ENCODE results near the gene MYO1C.

DNA sequence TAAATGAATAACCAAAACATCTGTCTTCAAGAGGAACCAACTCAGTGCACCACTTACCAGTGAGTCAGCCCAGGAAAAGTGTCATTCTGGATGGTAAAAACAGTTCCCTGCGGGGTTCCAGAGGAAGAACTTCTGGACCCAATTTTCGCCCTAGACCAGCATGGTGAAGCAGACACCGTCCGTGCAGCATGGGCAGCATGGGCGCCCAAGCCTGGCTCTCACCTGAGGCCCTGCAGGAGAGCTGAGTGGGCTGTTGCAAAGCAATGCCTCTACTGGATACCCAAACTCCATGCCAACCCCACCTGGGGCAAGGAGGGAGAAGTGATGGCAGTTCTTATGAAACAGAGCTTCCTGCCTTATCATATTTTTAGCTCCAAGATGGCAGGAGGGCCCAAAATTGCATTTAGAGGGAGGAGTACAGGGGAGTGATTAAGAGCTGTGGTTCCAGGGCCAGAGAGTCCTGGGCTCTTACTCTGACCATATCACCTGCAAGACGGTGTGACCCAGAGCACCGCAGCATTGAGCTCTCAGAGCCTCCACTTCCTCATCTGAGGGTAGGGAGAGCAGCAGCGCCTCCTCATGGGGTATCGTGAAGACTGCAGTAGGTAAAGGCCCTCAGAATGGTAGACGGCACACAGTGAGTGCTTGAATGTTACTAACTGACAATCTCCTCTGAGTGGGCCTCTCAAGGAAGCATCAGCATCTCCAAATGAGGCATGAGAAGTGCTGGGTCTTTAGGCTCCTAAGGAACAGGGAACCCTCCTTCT, 40.5 kb upstream of the MYO1C start:
- TF ChIP-seq POLR2A (IDR thresholded peaks at IDR 0.05; ENCODE audit: borderline replicate concordance, extremely low read depth, insufficient read depth, insufficient read length) (no peak), REST (IDR thresholded peaks at IDR 0.05; ENCODE audit: low read depth) (no peak), ZNF274 (IDR thresholded peaks at IDR 0.05; ENCODE audit: low read depth, low read length) (no peak), CTCF (IDR thresholded peaks at IDR 0.05 in 2 of 3, conservative IDR thresholded peaks at IDR 0.05 in 1 of 3; ENCODE audit: borderline replicate concordance in 1 of 3, insufficient read depth in 1 of 3, low read depth in 2 of 3, low read length in 2 of 3) (peak; percentile 17 to 69 (median 52); a peak in 5 of 6 replicates), EZH2 (IDR thresholded peaks at IDR 0.05) (no peak), EGR1 (IDR thresholded peaks at IDR 0.05; ENCODE audit: low read depth) (no peak), SP1 (IDR thresholded peaks at IDR 0.05; ENCODE audit: low read depth) (no peak), POLR2AphosphoS5 (IDR thresholded peaks at IDR 0.05; ENCODE audit: low read depth, low read length) (no peak), EZH2phosphoT487 (IDR thresholded peaks at IDR 0.05; ENCODE audit: borderline replicate concordance) (no peak), CEBPB (IDR thresholded peaks at IDR 0.05; ENCODE audit: low read depth) (no peak), ATF3 (IDR thresholded peaks at IDR 0.05) (no peak), ZBTB33 (IDR thresholded peaks at IDR 0.05; ENCODE audit: extremely low read depth, insufficient replicate concordance, low read length) (no peak), ZFX (IDR thresholded peaks at IDR 0.05) (no peak)

Data from HCT116 (cell line).